T-helper 1 cell treated with Interleukin-12 subunit alpha and Interleukin-12 subunit beta and Interleukin-4 antibody, amounts not matched to agents 30 ng/mL and 1 ng/mL, for 36 hours (primary cell): ENCODE data around the gene MAML2. TPM values are rescaled to one million over a fixed set of nuclear protein-coding genes. Genes with fewer than 3 reads are reported as not detected.

ENCODE experiments used
- intact Hi-C: fragments of 100-400 bp; cut with micrococcal nuclease; formaldehyde crosslinking; loops from one replicate; pipeline ENCODE4 v1.15.1; 2024
- total RNA-seq: library from RNA; stranded (reverse); gene quantifications from 2 replicates; pipeline ENCODE4 v1.2.3, GENCODE V29; 2022

The MAML2 gene
- total RNA-seq, 1 donor from 2014 or later, result 14.8 TPM

GRCh38 chr11:96055706-96056387 lies 287.1 kb downstream of the MAML2 start:
- intact Hi-C loops, result loop anchor here (1.0 to 2.0 kb wide), 7 partner anchors 43 to 370 kb away; partner anchors contain the start of genes CCDC82 and MAML2

GRCh38 chr11:96054870-96055705 lies 287.9 kb downstream of the MAML2 start:
- intact Hi-C loops, result loop anchor here (1.0 to 2.0 kb wide), 9 partner anchors 42 to 371 kb away; partner anchors contain the start of genes CCDC82 and MAML2

- intact Hi-C loops, result no loop called here
Observed at GRCh38 chr11:96052921-96053651, 289.9 kb downstream of the MAML2 start.

GRCh38 chr11:96051820-96052219 lies 291.2 kb downstream of the MAML2 start:
- intact Hi-C loops, result no loop called here

GRCh38 chr11:96050435-96051182 lies 292.4 kb downstream of the MAML2 start:
- intact Hi-C loops, result no loop called here

GRCh38 chr11:96049426-96049825 lies 293.6 kb downstream of the MAML2 start:
- intact Hi-C loops, result no loop called here

- intact Hi-C loops, result no loop called here
Observed at GRCh38 chr11:96045622-96046456, 297.2 kb downstream of the MAML2 start.

GRCh38 chr11:96044747-96045146 lies 298.2 kb downstream of the MAML2 start:
- intact Hi-C loops, result no loop called here

- intact Hi-C loops, result no loop called here
Observed at GRCh38 chr11:96044311-96044710, 298.7 kb downstream of the MAML2 start.

- intact Hi-C loops, result no loop called here
Observed at GRCh38 chr11:96043291-96043690, 299.7 kb downstream of the MAML2 start.

- intact Hi-C loops, result no loop called here
Observed at GRCh38 chr11:96038046-96038445, 304.9 kb downstream of the MAML2 start.

- intact Hi-C loops, result no loop called here
Observed at GRCh38 chr11:96037405-96037949, 305.5 kb downstream of the MAML2 start.

- intact Hi-C loops, result no loop called here
Observed at GRCh38 chr11:96036863-96037262, 306.1 kb downstream of the MAML2 start.

- intact Hi-C loops, result no loop called here
Observed at GRCh38 chr11:96035740-96036078, 307.3 kb downstream of the MAML2 start.

GRCh38 chr11:96035031-96035739 lies 307.8 kb downstream of the MAML2 start:
- intact Hi-C loops, result no loop called here

- intact Hi-C loops, result no loop called here
Observed at GRCh38 chr11:96033599-96033998, 309.4 kb downstream of the MAML2 start.

GRCh38 chr11:96033095-96033494 lies 309.9 kb downstream of the MAML2 start:
- intact Hi-C loops, result no loop called here

GRCh38 chr11:96028746-96029145 lies 314.2 kb downstream of the MAML2 start:
- intact Hi-C loops, result no loop called here

- intact Hi-C loops, result no loop called here
Observed at GRCh38 chr11:96027021-96027420, 316.0 kb downstream of the MAML2 start.
